ENCODE data around the gene TRAPPC2L. TPM values are rescaled to one million over a fixed set of nuclear protein-coding genes. Genes with fewer than 3 reads are reported as not detected.

Gene TRAPPC2L
- total and polyA plus RNA-seq, 2 experiments from 2014 or later = 59.3 to 167 TPM

GRCh38 chr16:88809676-88810165 lies 47.2 kb upstream of the TRAPPC2L start (continued):
- TF ChIP-seq ZNF462 (CRISPR knock-in tag; IDR thresholded peaks at IDR 0.05) (no peak), ZNF114 (CRISPR knock-in tag; IDR thresholded peaks at IDR 0.05) (no peak)

DNA sequence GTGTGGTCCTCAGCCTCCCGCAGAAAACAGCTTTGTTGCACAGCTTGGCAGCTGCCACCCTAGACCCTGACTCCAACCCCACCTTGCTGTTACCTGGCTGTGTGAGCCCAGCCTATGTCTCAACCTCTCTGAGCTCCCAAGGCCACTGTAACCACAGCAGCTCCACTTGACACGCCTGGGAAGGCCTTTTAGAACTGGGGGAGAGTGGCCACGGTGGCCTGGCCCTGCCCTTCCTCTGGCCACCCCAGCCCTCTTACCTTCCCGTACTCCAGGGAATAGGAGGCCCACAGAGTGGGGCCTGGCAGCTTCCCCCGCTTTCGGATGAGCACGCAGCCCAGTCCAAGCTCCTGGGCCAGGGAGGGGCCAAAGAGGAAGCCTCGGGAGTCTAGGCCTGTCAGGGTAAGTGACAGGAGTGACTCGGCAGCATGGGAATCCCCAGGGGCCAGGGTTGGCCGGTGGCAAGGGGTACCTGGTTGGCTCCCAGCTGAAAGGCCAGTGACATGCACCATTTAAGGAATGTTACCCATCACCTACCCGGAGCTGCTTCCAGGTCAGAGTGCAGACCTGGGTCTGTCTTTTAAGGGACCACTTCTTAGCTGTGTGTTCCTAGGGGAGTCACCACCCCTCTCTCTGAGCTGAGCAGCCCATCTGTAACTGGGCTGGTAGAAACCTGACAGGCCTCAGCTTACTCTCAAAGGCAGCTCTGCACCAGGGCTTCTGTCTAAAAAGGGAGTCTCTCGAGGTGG lies 46.6 kb upstream of the TRAPPC2L start:
- Histone ChIP-seq H3K79me2 (replicated peaks; ENCODE audit: insufficient read depth) (peaks cover 13% of the 10 kb centered on the region), H3K27ac (ENCODE audit: low read depth) (peak overlapping the region; percentile 69; the same call in 1 of the 2 replicates), H3K36me3 (ENCODE audit: insufficient read depth) (peaks cover 19% of the 10 kb centered on the region), H2AFZ (no peak overlapping the region), H3K4me2 (peak overlapping the region; percentile 99), H4K20me1 (replicated peaks; ENCODE audit: insufficient read depth) (no peaks in the 10 kb centered on the region; the same call in none of the 2 replicates), H3K9me2 (ENCODE audit: insufficient read depth) (no peaks in the 10 kb centered on the region), H3K4me1 (ENCODE audit: insufficient read depth) (no peaks in the 10 kb centered on the region; the same call in 1 of the 2 replicates), H3K27me3 (ENCODE audit: insufficient read depth) (no peaks in the 10 kb centered on the region), H3F3A (replicated peaks; ENCODE audit: low read depth) (peaks cover 53% of the 10 kb centered on the region), H3K4me3 (peak overlapping the region; percentile 93)
- Mint-ChIP-seq H3K27ac (peak overlapping the region; percentile 89; the same call in 1 of the 2 replicates), H3K4me1 (peaks cover 11% of the 10 kb centered on the region; the same call in 2 of the 3 replicates), H3K9me3 (peaks cover 4% of the 10 kb centered on the region; the same call in 1 of the 3 replicates), H3K4me3 (peak overlapping the region; percentile 88), H3K36me3 (ENCODE audit: low read depth) (peaks cover 52% of the 10 kb centered on the region), H3K27me3 (ENCODE audit: insufficient read depth, low read depth, poor library complexity) (peaks cover 49% of the 10 kb centered on the region)
- ATAC-seq (peak; percentile 1; the same call in 1 of the 3 replicates), DNase-seq (ENCODE audit: low spot score) (no peak)
- TF ChIP-seq POLR2AphosphoS5 (IDR thresholded peaks at IDR 0.05; ENCODE audit: low read depth) (no peak), CREB1 (CRISPR knock-in tag; IDR thresholded peaks at IDR 0.05; ENCODE audit: low read depth) (no peak), ZNF462 (CRISPR knock-in tag; IDR thresholded peaks at IDR 0.05) (no peak), ETS1 (IDR thresholded peaks at IDR 0.05) (no peak)
